Activated CD4-positive, alpha-beta T cell treated with anti-CD3 and anti-CD28 coated beads, Interleukin-2, amount 10 ng/mL, durations not matched to agents 7 days and 5 days (primary cell): ENCODE data around the gene KLF15. TPM values are rescaled to one million over a fixed set of nuclear protein-coding genes. Genes with fewer than 3 reads are reported as not detected.
"Not testable (repeated sequence)": the region's sequence is repeated elsewhere in the genome, so short reads cannot be mapped to it uniquely, and the experiment has no call there.

Experiments
- CTCF ChIA-PET: fragments of 350-600 bp; sonication (Branson Sonifier 250); formaldehyde crosslinking; loops from one replicate; lab custom pipeline; 2021; ENCODE audit warnings: antibody characterized with exemption; lab: Charles Lee
- POLR2A ChIA-PET: fragments of 350-600 bp; sonication (Branson Sonifier 250); formaldehyde crosslinking; loops from one replicate; lab custom pipeline; 2021; ENCODE audit warnings: antibody characterized with exemption; lab: Charles Lee
- DNase-seq: peaks from one replicate; pipeline ENCODE4 v3.0.0-alpha.2; 2020
- H3K27ac Mint-ChIP-seq: one replicate; pipeline ENCODE4 v1.8.0; 2021; ENCODE audit warnings: mild to moderate bottlenecking, moderate library complexity, mixed read lengths
- H3K27me3 Mint-ChIP-seq: one replicate; pipeline ENCODE4 v1.8.0; 2021; ENCODE audit warnings: mixed read lengths
- H3K36me3 Mint-ChIP-seq: one replicate; pipeline ENCODE4 v1.8.0; 2021; ENCODE audit warnings: low read depth, mixed read lengths
- H3K4me1 Mint-ChIP-seq: one replicate; pipeline ENCODE4 v1.8.0; 2021; ENCODE audit warnings: mixed read lengths
- H3K4me3 Mint-ChIP-seq: one replicate; pipeline ENCODE4 v1.8.0; 2021; ENCODE audit warnings: mild to moderate bottlenecking, moderate library complexity, mixed read lengths
- H3K9me3 Mint-ChIP-seq: one replicate; pipeline ENCODE4 v1.8.0; 2021; ENCODE audit warnings: mixed read lengths
- total RNA-seq, 2 experiments: library from RNA; stranded (reverse); gene quantifications; one replicate each; pipeline ENCODE4 v1.2.3, GENCODE V29; 2021

Gene KLF15
- total RNA-seq, 2 experiments from 2014 or later = not detected

DNA sequence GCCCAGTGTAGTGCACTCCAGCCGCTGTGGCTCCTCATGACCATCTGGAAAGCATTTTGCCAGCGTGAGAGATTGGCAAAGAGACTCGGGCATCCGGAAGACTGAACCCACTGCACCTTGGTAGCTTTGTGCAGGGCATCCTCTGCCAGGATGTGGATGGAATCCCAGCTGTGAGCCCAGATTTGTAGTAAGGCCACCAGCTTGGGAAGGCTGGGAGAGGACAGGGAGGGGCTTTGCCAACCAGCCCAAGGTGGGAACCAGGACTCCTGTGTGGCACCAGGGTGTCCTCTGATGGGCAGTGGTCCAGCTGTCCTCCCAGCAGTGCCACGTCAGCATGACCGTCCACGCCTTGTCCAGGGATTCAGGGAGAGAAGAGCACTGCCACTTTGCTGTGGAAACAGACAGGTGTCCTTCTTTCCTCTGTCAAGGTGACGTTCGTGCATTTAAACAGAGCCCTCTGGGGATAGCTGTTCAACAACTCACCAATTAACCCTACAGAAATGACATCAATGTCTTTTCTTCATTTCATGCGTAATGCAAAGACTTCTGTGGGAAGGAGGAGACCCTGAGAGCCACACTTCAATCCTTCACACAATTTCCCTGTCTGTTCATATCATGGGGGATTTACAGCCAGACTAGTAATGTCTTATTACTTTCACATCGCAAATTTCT, 19.1 kb downstream of the KLF15 start:
- CTCF ChIA-PET = interaction anchor here (0.6 to 0.7 kb wide), 3 partner anchors 180 to 673 kb away, joined by 3 to 4 read pairs (median 3); no protein-coding TSS in a partner anchor
- H3K36me3 Mint-ChIP-seq = no peaks in the 10 kb centered on the region
- no peak for DNase-seq

DNA sequence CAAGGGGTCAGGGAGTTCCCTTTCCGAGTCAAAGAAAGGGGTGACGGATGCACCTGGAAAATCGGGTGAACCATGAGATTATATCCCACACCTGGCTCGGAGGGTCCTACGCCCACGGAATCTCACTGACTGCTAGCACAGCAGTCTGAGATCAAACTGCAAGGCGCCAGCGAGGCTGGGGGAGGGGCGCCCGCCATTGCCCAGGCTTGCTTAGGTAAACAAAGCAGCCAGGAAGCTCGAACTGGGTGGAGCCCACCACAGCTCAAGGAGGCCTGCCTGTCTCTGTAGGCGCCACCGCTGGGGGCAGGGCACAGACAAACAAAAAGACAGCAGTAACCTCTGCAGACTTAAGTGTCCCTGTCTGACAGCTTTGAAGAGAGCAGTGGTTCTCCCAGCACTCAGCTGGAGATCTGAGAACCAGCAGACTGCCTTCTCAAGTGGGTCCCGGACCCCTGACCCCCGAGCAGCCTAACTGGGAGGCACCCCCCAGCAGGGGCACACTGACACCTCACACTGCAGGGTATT, 25.3 kb downstream of the KLF15 start:
- H3K4me3 Mint-ChIP-seq, POLR2A ChIA-PET, H3K27ac Mint-ChIP-seq, H3K27me3 Mint-ChIP-seq, H3K4me1 Mint-ChIP-seq, DNase-seq, CTCF ChIA-PET, H3K36me3 Mint-ChIP-seq: not testable (repeated sequence)
- peaks cover 18% of the 10 kb centered on the region for H3K9me3 Mint-ChIP-seq

More for the DNA sequence above, 19.1 kb downstream of the KLF15 start:
- Mint-ChIP-seq H3K4me3 (no peak overlapping the region), H3K27me3 (no peaks in the 10 kb centered on the region), H3K4me1 (no peaks in the 10 kb centered on the region), H3K27ac (no peak overlapping the region), H3K9me3 (no peaks in the 10 kb centered on the region)
- POLR2A ChIA-PET = no interaction called here

DNA sequence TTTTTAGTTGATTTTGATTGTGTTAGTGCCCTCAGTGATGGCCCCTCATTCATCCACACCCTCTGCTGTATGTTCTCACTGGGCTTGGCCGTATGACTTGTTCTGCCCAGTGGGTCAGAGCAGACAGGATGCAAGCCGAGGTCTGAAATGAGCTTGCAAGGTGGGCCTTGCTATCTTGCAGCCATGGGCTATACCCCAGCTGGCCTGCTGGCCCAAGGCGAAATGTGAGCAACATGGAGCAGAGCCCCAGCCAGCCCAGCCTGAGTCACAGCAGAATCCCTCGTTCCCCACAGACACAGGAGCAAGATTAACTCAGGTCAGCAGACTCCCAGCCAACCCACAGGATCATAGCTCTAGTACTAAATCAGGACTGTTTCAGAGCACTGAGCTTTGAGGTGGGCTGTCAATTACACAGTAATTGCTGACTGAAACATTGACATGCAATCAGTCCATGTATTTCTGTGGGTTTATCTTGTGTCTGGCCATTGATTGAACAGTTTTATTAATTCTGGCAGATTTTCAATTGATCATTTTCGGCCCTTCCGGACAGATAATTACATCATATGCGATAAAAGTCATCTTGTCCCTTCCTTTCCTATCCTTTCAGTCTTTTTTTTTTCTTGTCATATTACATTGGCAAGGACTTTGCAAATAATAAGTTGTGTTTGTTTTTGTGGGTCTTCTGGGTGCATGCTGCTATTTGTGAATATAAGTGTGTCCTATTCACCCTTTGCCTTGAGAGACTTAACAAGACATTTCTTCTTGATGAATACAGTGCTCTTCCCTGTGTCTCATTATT, 27.1 kb downstream of the KLF15 start:
- no peak overlapping the region for H3K27ac Mint-ChIP-seq
- POLR2A ChIA-PET = no interaction called here
- no peaks in the 10 kb centered on the region for H3K36me3 Mint-ChIP-seq
- H3K4me3 Mint-ChIP-seq = no peak overlapping the region
- peaks cover 3% of the 10 kb centered on the region for H3K27me3 Mint-ChIP-seq
- no peaks in the 10 kb centered on the region for H3K4me1 Mint-ChIP-seq
- DNase-seq = no peak
- H3K9me3 Mint-ChIP-seq = peaks cover 20% of the 10 kb centered on the region
- CTCF ChIA-PET = no interaction called here

DNA sequence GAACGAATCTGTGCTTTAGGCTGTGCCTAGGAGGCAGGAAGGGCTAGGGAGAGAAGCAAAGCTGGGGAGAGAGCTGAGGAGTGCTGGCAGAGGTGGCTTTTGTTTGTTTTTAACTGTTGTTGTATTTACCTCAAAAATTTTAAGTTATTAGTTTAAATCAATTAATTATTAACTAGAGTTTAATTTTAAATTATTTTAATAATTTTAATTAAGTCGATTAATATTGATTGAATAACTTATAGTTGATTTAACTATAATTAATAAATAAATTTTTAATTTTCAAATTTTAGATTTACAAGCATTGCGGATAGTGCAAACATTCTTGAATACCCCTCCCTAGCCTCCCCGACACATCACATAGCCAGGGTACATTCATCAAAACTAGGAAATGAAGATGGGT, 30.6 kb downstream of the KLF15 start:
- ChIA-PET POLR2A (no interaction called here), CTCF (no interaction called here)
- no peak overlapping the region for H3K27ac Mint-ChIP-seq
- no peaks in the 10 kb centered on the region for H3K36me3 Mint-ChIP-seq
- no peaks in the 10 kb centered on the region for H3K4me1 Mint-ChIP-seq
- no peak overlapping the region for H3K4me3 Mint-ChIP-seq
- peaks cover 20% of the 10 kb centered on the region for H3K9me3 Mint-ChIP-seq
- H3K27me3 Mint-ChIP-seq = peaks cover 7% of the 10 kb centered on the region
- DNase-seq = no peak

DNA sequence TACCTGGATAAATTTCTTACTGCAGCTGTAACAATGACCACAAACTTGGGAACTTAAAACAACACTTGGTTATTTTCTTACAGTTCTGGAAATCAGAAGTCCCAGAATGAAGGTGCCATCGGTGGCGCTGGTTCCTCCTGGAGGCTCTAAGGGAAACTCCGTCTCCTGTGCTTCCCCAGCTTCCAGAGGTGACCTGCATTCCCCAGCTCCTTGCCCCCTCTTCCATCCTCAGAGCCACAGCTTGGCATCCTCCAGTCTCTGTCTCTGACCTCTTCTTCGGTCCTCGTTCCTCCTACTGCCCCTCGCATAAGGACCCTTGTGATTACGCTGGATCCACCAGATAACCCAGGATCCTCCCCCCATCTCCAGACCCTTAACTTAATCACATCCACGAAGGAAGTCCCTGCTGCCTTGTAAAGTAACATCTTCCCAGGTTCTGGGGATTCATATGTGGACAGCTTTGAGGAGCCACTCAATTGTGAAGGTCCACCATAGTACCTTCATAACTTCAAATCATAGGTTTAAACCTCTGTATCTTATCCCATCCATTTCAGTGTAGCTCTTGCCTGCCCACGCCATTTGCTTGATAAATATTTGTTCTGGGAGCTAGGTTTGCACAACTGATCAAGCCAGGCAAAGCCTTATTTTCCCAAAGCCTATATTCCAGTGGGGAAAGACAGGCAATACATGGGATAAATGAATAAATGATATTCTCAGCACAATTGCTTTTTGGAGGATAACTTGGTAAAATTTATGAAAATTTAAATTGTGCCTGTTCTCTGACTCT, 34.8 kb downstream of the KLF15 start:
- ChIA-PET CTCF (interaction anchor here (0.6 kb wide), 1 partner anchor 241 kb away, joined by 4 read pairs; no protein-coding TSS in a partner anchor), POLR2A (no interaction called here)
- H3K9me3 Mint-ChIP-seq = peaks cover 2% of the 10 kb centered on the region
- no peaks in the 10 kb centered on the region for H3K36me3 Mint-ChIP-seq
- peaks cover 5% of the 10 kb centered on the region for H3K27me3 Mint-ChIP-seq
- H3K27ac Mint-ChIP-seq = no peak overlapping the region
- DNase-seq = no peak
- H3K4me1 Mint-ChIP-seq = no peaks in the 10 kb centered on the region
- H3K4me3 Mint-ChIP-seq = no peak overlapping the region

DNA sequence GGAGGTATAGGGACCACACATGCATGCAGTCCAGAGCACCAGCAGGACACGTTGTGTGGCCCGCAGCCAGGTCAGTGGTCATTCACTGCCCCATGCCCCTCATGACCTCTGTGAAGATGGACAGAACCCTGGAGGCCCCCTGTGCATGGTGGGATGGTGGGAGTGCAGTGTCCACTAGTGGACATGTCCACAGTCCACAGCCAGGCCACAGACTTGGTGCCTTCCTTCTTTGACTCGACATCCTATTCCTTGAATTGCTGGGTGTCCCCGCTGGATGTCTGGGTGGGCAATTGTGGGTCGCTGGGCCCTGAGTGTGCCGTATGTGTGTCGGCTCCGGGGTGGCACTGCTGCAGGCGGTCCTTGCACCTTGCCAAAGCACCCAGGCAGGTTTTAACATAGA, 35.7 kb downstream of the KLF15 start:
- peaks cover 1% of the 10 kb centered on the region for H3K9me3 Mint-ChIP-seq
- no peaks in the 10 kb centered on the region for H3K4me1 Mint-ChIP-seq
- POLR2A ChIA-PET = no interaction called here
- H3K4me3 Mint-ChIP-seq = no peak overlapping the region
- peaks cover 5% of the 10 kb centered on the region for H3K27me3 Mint-ChIP-seq
- no peaks in the 10 kb centered on the region for H3K36me3 Mint-ChIP-seq
- no peak overlapping the region for H3K27ac Mint-ChIP-seq
- DNase-seq = no peak
- CTCF ChIA-PET = interaction anchor here (0.6 kb wide), 1 partner anchor 240 kb away, joined by 4 read pairs; no protein-coding TSS in a partner anchor

DNA sequence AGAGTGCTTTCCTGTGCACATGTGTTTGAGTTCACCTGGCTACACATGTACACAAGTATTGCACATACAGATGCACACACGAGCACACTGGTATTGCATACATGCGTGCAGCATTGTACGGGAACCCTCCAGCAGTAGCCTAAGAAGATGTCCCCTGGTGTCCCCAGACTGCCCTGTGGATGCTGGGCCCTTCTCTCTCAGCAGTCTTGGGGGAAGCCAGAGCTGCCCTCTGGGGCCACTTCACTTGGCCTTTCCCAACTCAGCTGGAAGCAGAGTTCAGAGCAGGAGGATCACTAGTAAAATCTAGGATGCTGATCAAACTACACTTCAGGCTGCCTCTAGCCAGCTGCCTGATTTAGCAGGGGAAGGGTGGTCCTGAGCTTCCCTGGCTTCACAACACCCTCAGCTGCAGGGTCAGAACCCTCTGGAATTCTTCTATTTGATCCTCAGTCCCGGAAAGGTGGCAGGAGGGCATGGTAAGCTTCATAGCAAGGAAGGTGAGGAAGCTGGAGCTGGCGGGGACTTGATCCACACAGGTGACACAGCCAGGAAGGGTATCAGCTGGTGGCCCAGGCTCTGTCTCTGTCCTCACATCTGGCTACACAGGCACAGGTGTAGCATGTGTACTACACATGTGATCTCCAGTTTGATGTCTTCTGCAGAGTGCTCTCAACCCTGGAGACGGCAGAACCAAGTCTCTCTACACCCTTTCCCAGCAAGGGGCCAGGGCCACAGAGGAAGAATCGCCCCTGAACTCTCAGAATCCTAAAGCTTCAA, 36.5 kb downstream of the KLF15 start:
- ChIA-PET POLR2A (no interaction called here), CTCF (no interaction called here)
- Mint-ChIP-seq H3K4me1 (no peaks in the 10 kb centered on the region), H3K27ac (no peak overlapping the region), H3K4me3 (no peak overlapping the region), H3K36me3 (no peaks in the 10 kb centered on the region), H3K27me3 (peaks cover 4% of the 10 kb centered on the region), H3K9me3 (no peaks in the 10 kb centered on the region)
- no peak for DNase-seq

DNA sequence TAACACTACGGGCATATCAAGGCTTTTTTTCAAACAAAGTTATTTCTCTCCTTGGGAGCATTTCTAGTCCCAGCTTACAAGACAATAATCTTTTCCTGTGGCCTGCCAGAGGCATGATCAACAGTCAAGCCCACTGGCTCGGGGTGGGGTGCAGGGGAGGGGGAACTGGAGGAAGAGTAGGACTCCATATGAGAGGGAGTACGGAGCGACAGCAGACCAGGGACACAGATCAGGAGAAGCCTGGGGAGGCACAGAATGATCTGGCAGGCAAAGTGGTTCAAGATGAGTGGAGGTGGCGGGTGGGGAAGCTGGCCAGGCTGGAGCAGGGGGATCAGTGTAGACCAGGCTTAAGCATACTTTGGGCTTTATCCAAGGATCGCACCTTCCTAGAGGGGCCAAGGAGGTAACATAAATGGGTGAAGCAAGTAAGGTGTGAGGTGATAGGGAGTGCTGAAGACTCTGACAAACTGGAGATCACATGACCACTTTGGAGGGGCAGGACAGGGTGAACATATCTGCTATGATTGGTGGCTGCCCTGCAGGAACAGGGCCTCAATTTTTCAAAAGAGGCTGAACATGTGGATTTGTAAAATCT, 37.4 kb downstream of the KLF15 start:
- Mint-ChIP-seq H3K4me1 (no peaks in the 10 kb centered on the region), H3K27ac (no peak overlapping the region), H3K27me3 (peaks cover 4% of the 10 kb centered on the region), H3K9me3 (no peaks in the 10 kb centered on the region), H3K36me3 (no peaks in the 10 kb centered on the region), H3K4me3 (no peak overlapping the region)
- CTCF ChIA-PET = no interaction called here
- DNase-seq = no peak
- POLR2A ChIA-PET = no interaction called here

DNA sequence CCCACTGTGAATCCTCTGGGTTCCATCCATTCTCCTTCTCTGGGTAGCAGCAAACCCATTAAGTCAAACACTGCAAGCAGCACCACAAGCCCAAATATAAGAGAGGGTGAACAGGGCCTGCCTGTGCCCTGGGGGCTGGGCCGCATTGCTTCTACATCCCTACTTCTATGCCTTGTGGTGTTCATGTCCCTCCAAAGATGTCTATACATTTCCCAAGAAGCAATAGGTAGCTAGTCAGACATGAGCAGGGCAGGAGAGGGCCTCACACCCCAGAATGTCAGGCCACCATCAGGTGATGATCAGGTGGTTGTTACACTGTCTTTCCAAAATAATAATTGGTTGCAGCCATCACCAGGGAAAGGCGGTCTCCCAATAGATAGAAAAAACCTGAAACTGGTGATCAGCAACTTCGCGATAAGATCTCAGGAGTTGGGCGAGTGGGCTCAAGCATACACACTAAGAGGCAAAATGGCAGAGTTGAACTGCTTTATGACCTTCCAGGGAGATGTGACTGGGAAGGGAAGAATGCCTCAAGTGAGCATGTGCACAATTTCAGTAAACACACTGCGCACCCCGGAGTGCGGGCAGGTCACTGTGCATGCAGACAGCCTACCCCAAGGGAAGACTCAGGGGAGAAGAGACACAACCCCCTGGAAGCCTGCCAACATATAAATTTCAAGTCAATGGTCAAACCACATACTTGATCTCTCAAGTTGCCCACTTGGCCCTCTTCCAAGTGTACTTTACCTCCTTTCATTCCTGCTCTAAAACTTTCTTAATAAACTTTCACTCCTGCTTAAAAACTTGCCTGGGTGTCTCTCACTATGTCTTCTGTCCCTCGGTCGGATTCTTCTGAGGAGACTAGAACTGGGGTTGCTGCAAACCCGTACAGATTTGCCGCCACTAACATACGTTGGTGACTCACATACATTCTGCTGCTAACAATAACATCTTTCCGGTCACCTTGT, 39.9 kb downstream of the KLF15 start:
- no peaks in the 10 kb centered on the region for H3K9me3 Mint-ChIP-seq
- H3K4me3 Mint-ChIP-seq = no peak overlapping the region
- no peaks in the 10 kb centered on the region for H3K4me1 Mint-ChIP-seq
- no peak overlapping the region for H3K27ac Mint-ChIP-seq
- H3K27me3 Mint-ChIP-seq = peaks cover 2% of the 10 kb centered on the region
- DNase-seq = no peak
- ChIA-PET POLR2A (no interaction called here), CTCF (no interaction called here)
- no peaks in the 10 kb centered on the region for H3K36me3 Mint-ChIP-seq

DNA sequence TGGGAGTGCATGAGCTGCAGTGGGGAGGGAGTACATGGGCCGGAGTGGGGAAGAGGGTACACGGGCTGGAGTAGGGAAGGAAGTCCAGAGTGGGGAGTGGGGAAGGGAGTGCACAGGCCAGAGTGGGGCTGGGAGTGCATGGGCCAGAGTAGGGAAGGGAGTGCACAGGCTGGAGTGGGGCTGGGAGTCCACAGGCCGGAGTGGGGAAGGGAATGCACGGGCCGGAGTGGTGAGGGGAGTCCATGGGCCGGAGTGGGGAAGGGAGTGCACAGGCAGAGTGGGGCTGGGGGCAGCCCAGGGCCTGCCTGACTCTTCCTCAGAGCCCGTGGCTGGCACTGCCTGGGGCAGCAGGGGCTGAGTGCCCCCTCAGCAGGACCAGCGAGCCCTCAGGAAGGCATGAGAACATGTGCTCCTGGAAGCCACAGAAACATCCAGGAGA, 40.7 kb downstream of the KLF15 start:
- Mint-ChIP-seq H3K27ac (no peak overlapping the region), H3K36me3 (no peaks in the 10 kb centered on the region), H3K4me1 (no peaks in the 10 kb centered on the region), H3K4me3 (no peak overlapping the region), H3K27me3 (no peaks in the 10 kb centered on the region), H3K9me3 (no peaks in the 10 kb centered on the region)
- CTCF ChIA-PET = no interaction called here
- DNase-seq = no peak
- POLR2A ChIA-PET = no interaction called here

DNA sequence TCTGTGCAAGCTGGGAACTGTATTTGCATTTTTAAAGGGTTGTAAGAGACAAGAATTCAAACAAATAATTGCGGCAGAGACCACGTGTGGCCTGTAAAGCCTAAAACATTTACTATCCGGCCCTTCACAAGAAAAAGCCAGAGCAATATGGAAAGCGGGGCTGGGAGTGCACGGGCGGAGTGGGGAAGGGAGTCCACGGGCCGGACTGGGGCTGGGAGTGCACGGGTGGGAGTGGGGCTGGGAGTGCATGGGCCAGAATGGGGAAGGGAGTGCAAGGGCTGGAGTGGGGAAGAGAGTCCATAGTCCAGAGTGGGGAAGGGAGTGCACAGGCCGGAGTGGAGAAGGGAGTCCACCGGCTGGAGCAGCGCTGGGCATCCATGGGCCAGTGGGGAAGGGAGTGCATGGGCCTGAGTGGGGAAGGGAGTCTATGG, 41.2 kb downstream of the KLF15 start:
- Mint-ChIP-seq H3K9me3 (no peaks in the 10 kb centered on the region), H3K27ac (no peak overlapping the region), H3K4me3 (no peak overlapping the region), H3K4me1 (no peaks in the 10 kb centered on the region), H3K36me3 (no peaks in the 10 kb centered on the region), H3K27me3 (no peaks in the 10 kb centered on the region)
- ChIA-PET POLR2A (no interaction called here), CTCF (no interaction called here)
- DNase-seq = no peak
